Stimulated activated CD4-positive, alpha-beta T cell treated with anti-CD3 and anti-CD28 coated beads, Interleukin-15, amount 100 ng/mL, for 24 hours (primary cell): ENCODE measurements around the gene FCGR3B.
"Not testable (repeated sequence)": the region's sequence is repeated elsewhere in the genome, so short reads cannot be mapped to it uniquely, and the experiment has no call there.

ENCODE experiments used
- DNase-seq: peaks from one replicate; pipeline ENCODE4 v3.0.0-alpha.2; 2020

Gene FCGR3B

DNA sequence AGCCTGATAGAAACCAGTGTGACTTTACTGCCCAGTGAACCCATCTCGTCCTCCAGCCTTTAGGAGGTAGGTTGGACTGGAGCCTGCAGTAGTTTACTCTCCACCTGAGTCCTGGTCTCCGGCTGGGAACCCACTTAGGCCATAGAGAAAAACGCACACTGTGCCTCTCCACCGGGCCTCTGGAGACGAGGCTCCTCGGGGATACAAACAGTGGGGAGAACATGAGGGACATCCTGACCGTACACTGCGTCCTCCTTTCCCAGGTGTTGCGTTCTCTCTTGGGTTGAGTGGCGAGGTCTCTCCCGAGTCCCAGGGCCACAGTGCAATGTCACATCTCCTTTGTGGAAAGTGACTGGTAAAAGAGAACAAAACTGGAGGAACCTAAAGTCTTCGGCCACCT, 26.0 kb downstream of the FCGR3B start:
- not testable (repeated sequence) for DNase-seq

DNA sequence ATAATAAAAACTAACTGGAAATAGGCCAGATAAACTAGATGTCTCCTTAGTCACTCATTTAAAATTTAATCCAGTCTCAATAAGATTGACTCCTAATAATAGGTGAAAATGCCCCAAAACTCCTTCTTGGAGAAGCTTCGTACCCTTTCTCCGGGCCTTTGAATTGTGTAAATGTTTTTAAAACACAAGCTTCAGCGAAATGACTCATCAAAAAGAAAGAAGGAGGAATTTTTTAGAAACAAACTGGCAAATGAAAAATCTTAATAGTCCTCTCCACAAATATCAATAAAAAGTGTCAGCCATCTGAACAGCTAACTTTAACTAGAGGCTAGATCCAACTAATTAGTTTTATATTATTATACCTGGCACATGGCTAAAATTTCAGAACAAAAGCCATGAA, 33.9 kb downstream of the FCGR3B start:
- DNase-seq: not testable (repeated sequence)

DNA sequence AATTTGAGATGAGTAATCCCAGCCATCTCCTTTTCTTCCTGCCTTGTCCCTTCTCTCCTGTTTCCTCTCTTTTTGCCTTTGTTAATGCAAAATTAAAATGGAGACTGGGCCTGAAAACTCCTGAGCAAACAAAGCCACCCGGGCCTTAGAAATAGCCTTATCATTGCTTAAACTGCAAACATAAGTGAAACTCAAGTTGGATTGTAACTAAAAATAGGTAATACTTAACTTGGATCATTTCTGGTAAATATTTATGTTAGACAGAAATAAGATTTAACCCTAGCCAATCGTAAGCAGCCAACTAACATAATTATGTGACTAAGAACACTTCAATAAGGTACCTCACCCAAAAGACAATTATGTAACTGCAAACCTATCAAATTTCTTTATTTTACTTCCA, 35.4 kb downstream of the FCGR3B start:
- DNase-seq: not testable (repeated sequence)

DNA sequence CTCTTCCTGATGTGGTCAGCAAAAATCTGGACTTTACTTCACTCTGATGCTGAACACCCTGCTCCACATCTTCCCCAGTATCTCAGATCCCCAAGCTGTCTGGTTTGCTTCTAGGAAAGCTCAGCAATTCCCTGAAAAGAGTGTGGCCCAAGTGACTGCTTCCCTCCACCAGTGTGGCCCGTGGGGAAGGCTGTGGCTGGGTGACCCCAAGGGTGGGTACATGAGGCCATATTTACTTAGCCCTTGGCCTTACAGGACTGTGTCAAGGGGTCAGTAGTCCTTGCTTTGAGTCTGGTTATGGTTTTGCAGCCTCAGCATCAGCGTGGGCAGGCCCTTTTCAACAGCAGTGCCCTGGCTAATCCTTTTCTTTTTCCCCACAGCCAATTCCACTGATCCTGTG, 35.8 kb downstream of the FCGR3B start:
- DNase-seq: not testable (repeated sequence)

DNA sequence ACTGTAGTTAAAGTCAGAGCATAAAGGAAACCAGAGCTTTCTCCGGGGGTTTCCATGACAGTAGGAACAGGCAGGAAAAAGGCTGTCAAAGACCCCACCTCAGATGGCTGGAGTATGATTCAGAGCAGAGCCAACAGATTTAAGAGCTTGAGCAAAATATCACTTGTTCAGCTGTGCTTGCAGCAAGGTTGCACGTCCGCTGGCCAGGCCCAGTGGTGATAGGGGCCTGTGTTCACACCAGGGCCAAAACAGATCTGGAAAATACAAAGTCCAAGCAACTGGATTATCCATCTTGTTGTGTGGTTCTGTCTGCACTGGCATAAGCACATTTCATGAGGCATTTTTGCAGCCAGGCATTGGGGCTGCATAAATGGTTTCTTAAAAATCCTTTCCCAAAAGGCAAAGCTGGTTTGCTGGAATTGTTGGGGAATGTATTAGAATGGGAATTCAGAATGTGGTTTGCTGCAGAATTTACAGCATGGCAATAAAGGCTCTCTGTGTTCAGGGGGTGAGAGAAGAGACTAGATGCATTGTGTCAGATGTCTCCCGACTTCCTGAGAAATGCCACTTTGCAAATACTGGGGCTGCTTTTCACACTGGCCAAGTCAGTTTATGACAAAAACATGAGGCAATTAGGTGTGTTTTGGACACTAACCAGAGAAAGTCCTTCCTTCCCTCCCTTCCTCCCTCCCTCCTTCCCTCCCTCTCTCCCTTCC, 36.5 kb downstream of the FCGR3B start:
- DNase-seq: not testable (repeated sequence)

GRCh38 chr1:161593092-161593755, 37.8 kb downstream of the FCGR3B start:
- DNase-seq: not testable (repeated sequence)

- DNase-seq: not testable (repeated sequence)
These were observed 38.4 kb downstream of the FCGR3B start for GRCh38 chr1:161592586-161592985.

GRCh38 chr1:161589920-161590319, 41.1 kb downstream of the FCGR3B start:
- DNase-seq: not testable (repeated sequence)

DNA sequence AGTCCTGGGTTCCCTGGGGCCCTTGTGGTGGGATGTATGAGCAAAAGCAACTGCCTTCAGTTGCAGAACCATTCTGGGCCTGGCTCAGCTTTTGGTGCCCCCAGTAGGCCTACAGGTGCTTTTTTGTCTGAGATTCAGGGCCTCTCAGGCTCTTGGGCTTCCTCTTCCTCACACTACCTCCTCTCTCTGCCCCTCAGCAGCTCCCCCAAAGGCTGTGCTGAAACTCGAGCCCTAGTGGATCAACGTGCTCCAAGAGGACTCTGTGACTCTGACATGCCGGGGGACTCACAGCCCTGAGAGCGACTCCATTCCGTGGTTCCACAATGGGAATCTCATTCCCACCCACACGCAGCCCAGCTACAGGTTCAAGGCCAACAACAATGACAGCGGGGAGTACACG, 41.6 kb downstream of the FCGR3B start:
- DNase-seq: not testable (repeated sequence)

GRCh38 chr1:161588596-161588995, 42.4 kb downstream of the FCGR3B start:
- not testable (repeated sequence) for DNase-seq

- DNase-seq: not testable (repeated sequence)
These were observed 48.1 kb downstream of the FCGR3B start for GRCh38 chr1:161582882-161583281.

- DNase-seq: not testable (repeated sequence)
These were observed 50.0 kb downstream of the FCGR3B start for GRCh38 chr1:161580879-161581537.

DNA sequence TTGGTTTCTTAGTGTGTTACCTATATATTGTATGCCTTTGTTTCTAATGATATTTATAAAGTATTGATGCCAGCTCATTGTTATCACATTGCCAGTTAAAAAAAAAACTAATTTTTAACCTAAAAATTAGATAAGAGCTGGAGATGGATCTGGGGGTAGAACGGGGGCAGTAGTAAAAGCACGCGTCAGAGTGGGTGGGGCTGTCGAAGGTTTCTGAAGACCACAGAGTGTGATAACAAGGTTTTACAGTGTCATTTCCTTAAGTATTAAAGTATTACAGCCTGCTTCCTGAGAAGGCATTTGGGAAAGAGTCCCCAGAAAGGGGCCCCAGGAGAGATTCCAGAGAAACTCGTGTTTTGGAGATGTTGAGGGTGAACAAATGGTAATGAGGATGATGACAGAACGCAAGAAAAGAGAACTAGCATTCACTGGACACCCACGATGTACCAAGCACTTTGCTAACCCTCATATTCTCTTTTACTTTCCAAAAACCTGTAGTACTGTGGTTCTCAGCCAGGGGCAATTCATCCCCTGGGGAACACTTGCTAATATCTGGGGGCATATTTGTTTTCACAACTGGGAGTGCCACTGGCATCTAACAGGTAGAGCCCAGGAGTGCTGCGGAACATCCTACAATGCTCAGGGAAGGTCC, 51.0 kb downstream of the FCGR3B start:
- not testable (repeated sequence) for DNase-seq

- not testable (repeated sequence) for DNase-seq
These were observed 54.3 kb downstream of the FCGR3B start for GRCh38 chr1:161576676-161577075.
